ENCODE results near the gene ALDH4A1.
A peak's percentile ranks its signal among the peaks of the same experiment; 100 is the strongest.

ALDH4A1 gene

DNA sequence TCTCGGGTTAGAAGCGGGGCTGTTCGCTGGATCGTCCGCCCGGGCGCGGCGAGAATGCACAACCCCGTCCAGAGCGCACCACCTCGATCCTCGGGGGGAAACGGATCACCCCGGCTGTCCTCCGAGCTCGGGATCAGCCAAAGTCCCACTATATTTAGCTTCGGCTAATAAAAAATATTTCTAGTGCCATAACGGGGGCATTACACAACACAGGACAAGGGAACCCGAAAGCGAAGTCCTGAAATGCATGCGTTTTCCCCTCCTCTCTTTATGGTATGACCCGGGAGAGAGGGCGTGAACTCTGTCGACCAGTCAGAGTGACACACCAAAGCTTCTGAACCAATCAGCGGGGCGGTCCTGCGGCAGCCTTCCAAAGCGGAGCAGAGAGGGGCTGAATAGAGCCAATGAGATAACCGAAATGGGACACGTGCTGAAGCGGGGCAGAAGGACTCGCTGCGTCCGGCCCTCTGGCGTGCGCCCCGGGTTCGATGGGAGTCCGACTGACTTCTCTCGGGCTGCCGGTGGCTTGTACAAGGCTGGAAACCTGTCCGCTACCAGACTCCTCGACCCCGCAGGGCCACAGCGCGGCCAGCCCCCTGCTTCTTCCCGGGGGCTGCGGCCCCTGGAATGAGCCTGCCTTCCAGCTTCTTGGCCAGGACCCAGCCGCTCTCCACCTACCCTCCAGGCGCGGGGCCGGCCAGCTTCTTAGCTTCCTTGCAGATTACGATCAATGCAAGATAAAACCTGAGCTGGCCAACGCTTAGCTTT is at the start of gene ALDH4A1:
TSS of gene ALDH4A1 (minus strand) at position 33 of the 768 bp plus-strand sequence. CDS start at position 1, 32 bp downstream.
- DNase-seq, result peak; percentile 96

DNA sequence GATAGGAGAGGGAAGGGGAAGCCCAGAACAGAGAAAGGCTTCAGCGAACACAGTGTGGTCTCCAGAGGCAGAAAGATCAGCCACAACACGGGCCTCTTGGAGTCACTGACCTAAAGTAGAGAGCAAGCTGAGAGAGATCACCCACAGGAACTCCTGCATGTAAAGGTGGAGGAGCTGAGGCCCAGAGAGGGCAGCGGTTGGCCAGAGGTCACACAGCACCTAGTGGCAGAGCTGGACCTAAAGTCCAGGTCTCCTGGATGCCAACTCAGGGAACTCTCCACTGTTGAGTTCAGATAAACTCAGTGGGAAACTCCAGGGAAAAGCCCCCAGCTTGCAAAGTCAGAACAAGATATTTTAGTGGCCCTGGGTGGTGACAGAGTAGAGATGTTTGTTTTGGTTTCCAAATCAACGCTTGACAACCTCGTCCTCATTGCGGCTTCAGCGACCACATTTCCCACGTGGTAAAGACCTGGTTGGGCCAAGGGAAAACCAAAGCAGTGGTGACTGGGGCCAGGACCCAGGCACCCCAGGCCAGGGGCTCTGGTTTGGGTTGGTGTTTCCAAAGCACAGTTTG is 49.5 kb upstream of the ALDH4A1 start:
- DNase-seq, result peak; percentile 85

- DNase-seq, result no peak
Observed at GRCh38 chr1:18951416-18951815, 49.1 kb upstream of the ALDH4A1 start.

DNA sequence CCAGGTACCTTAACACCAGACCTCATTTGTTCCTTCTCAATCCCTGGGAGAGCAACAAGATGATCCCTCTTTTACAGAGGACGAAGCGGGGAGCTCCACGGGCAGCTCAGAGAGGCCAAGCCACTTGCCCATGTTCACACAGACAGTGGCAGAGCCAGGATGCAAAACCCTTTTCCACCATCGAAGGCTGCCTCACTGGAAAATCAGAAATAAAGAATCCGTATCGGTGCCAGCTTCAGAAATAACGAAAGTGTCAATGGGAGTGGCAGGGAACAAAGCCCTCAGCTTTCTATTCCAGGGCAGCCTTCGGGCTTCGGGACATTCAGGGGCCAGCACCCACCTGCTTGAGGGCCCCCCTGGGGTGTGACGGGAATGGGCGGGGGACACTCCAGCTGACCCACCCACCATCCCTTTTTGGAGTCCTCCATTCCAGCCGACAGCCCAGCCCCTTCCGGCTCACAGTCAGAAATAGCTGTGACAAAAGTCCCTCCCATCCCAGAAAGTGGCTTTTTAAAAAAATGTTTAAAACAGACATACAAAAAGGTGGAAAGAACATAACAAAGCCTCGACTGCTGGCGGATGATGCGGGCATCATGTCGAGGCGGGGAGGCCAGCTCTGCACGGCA is 48.2 kb upstream of the ALDH4A1 start:
- DNase-seq, result no peak

GRCh38 chr1:18949686-18950400 is 47.5 kb upstream of the ALDH4A1 start:
- no peak for DNase-seq

- DNase-seq, result no peak
Observed at GRCh38 chr1:18948913-18949685, 46.7 kb upstream of the ALDH4A1 start.

- DNase-seq, result peak; percentile 63
Observed at GRCh38 chr1:18948048-18948912, 45.9 kb upstream of the ALDH4A1 start.

GRCh38 chr1:18947570-18947969 is 45.2 kb upstream of the ALDH4A1 start:
- DNase-seq, result no peak

DNA sequence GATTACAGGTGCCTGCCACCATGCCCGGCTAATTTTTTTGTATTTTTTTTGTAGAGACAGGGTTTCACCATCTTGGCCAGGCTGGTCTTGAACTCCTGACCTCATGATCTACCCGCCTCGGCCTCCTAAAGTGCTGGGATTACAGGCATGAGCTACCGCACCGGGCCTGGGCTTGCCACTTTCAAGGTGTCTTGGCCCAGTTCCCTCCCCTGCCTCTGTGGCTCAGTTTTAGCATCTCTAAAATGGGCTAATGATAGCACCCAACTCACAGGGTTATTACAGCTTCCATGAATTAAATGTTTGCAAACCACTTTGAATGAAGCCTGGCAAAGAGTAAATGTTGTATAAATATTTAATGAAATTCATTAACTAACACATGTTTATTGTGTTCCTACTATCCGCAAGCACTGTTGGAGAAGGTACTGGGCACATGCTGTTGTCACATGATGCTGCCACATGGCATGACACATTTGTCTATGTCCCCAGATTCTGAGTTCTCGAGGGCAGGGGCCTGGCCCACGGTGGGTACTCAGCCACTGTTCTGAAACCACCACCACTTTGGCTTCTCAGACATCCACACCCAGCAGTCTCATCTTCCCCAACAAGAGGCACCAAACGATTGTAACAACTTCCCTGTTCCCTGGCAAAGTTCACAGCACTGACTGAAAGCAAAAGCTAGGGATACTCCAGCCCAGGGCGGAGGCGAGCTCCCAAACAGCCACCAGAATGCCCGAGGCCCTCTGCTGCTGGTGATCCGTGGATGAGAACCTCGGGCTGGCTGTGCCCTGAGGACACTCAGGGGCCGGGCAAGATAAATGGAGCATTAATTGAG is 44.4 kb upstream of the ALDH4A1 start:
- no peak for DNase-seq

DNA sequence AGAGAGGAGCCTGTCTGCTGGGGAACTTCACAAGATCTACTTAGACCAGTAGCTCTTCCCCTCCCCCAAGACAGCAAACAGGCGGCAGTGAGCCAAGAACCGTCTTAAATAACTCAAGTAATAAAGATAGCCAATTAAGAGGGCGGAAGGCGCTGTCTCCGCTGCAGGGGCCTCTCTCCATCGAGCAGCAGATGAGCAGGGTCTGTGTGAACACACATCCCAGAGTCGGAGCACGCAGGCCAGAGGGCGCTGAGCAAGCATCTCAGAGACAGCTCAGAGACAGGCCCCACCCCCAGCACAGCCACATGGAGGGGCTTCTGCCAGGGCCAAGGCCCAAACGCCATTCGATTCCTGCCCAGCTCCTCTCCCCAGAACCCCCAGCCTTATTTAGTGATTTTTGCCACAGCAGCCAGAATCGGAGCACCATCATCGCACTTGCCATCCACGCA is 43.1 kb upstream of the ALDH4A1 start:
- no peak for DNase-seq

DNA sequence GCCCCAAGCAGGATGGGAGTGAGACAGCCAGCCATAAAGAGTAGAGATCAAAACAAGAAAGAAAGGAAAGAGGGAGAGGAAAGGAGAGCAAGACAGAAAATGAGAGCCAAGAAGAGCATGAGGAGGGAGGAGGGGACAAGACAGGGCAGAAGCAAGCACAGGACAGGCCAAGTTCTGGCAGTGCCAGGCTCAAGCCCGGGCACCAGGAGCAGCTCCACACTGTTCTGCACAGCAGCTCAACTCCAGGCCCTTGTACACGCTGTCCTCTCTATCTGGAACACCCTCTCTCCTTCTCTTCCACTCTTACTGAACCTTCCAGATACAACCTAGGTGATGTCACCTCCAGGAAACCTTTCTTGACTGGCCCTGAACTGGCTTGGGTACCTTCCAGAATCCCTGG is 42.5 kb upstream of the ALDH4A1 start:
- DNase-seq, result no peak

GRCh38 chr1:18943914-18944572 is 41.7 kb upstream of the ALDH4A1 start:
- DNase-seq, result no peak

DNA sequence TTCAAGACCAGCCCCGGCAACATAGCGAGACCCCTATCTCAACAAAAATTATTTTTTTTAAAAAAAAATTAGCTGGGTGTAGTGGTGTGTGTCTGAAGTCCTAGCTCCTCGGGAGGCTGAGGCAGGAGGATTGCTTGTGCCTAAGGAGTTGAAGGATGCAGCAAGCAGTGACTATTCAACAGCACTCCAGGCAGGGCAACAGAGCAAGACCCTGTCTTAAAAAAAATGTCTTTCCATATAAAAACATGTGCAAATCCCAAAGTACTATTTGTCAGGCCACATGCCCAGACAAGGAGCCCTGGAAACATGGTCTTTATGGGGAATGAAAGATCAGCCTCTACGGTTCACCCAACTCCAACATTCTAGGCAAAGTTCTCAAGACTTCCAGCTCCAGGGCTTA is 40.8 kb upstream of the ALDH4A1 start:
- no peak for DNase-seq

DNA sequence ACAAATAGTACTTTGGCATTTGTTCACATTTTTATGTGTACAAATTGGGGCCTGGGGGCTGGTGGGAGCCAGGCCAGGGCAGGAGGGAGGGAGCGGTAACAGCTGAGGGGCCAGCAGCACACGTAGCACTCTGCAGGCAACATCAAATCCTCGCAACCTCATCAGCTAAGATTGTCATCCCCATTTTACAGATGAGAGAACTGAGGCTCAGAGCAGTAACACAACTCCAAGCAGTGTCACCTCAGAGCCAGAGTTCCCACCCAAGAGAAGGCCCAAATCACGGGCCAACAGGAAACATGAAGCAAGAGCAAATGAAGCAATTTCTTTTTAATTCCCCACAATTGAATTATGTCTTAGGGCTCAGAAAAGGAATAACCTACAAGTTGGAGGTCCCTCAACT is 40.0 kb upstream of the ALDH4A1 start:
- DNase-seq, result no peak

GRCh38 chr1:18941221-18942141 is 39.1 kb upstream of the ALDH4A1 start:
- DNase-seq, result no peak

- DNase-seq, result no peak
Observed at GRCh38 chr1:18940303-18941020, 38.1 kb upstream of the ALDH4A1 start.

DNA sequence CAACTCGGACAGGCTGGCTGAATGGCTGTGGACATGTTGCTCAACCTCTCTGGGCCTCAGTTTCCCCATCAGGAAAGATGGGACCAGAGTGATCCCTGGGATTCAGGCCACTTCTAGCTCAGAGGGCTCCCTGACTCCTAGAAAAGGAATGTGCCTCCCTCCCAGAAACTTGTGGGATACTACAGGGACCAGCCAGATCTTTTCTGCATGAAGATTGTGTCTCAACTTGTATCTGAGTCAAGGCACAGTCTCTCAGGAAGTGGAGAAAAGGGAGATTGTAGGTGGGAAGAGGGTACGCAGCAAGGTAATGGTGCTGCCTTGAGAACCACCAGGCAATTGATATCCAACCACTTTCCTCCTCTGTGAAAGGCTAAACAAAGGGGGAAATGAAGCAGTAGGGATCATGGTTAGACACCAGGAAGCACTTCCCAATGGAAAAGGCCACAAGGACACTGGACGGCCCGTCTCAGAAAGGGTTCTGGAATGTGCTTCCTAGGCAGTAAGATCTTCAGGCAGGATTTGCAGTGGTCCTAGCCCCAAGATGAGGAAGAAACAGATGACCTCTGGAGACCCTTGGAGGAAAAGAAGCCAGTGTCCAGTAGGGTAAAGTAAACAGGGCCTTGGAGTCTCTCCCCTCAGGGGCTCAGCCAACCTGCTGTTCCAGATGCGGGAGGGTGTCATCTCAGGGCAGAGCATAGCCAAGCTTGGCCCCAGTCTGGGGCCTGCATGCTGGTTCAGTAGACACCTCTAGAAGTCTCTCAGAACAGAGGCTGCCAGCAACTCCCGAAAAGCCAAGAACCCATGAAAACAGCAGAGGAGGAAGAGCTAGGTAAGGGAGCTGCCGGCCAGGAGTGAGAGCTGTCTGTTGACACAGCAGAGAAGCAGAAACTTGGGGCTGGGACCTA is 37.3 kb upstream of the ALDH4A1 start:
- no peak for DNase-seq
